OCI-LY1 (cell line): Measurements from ENCODE around the gene SLC23A2.

Experiments used
- H2AFZ ChIP-seq: fragments of 200-600 bp; sonication (generic), shearing (Covaris generic); 2 replicates; pipeline ENCODE4 v1.6.0; 2014; ENCODE audit warnings: antibody characterized with exemption, mild to moderate bottlenecking, low read length
- H3F3A ChIP-seq: fragments of 200-600 bp; sonication (generic), shearing (Covaris generic); 2 replicates; pipeline ENCODE4 v1.6.0; 2014; ENCODE audit warnings: mild to moderate bottlenecking, antibody characterized with exemption, low read length, moderate library complexity; ENCODE audit not compliant: insufficient read depth
- H3K27ac ChIP-seq: fragments of 200-600 bp; sonication (generic); 2 replicates; pipeline ENCODE4 v1.5.1; 2014; ENCODE audit warnings: low read length, mixed run types, mild to moderate bottlenecking, low read depth; ENCODE audit not compliant: poor library complexity, severe bottlenecking
- H3K27me3 ChIP-seq: fragments of 200-600 bp; sonication (generic); 2 replicates; pipeline ENCODE4 v1.6.0; 2014; ENCODE audit warnings: antibody characterized with exemption, mild to moderate bottlenecking, low read length, moderate library complexity; ENCODE audit not compliant: insufficient read depth
- H3K36me3 ChIP-seq: fragments of 200-600 bp; sonication (generic); 2 replicates; pipeline ENCODE4 v1.6.1; 2014; ENCODE audit warnings: mild to moderate bottlenecking, antibody characterized with exemption, low read length, moderate library complexity, mixed read lengths; ENCODE audit not compliant: insufficient read depth
- H3K4me1 ChIP-seq: fragments of 200-600 bp; sonication (generic); 2 replicates; pipeline ENCODE4 v1.5.1; 2014; ENCODE audit warnings: mild to moderate bottlenecking, low read length, moderate library complexity; ENCODE audit not compliant: insufficient read depth, severe bottlenecking
- H3K4me2 ChIP-seq: fragments of 200-600 bp; sonication (generic), shearing (Covaris generic); 2 replicates; pipeline ENCODE4 v1.6.1; 2014; ENCODE audit warnings: low read length
- H3K4me3 ChIP-seq: fragments of 200-600 bp; sonication (generic); 2 replicates; pipeline ENCODE4 v1.5.1; 2014; ENCODE audit warnings: low read length, low read depth, mild to moderate bottlenecking, mixed read lengths; ENCODE audit not compliant: poor library complexity, severe bottlenecking
- H3K79me2 ChIP-seq: fragments of 200-600 bp; shearing (Covaris generic); 2 replicates; pipeline ENCODE4 v1.6.1; 2016; ENCODE audit warnings: mixed run types, low read length, mixed read lengths; ENCODE audit not compliant: insufficient read depth
- H3K9ac ChIP-seq: fragments of 200-600 bp; sonication (generic), shearing (Covaris generic); 2 replicates; pipeline ENCODE4 v1.6.1; 2014; ENCODE audit warnings: mild to moderate bottlenecking, low read length, mixed read lengths
- H3K9me2 ChIP-seq: fragments of 200-600 bp; sonication (generic), shearing (Covaris generic); 2 replicates; pipeline ENCODE4 v1.6.1; 2014; ENCODE audit warnings: low read depth, mild to moderate bottlenecking, low read length, mixed read lengths
- H3K9me3 ChIP-seq: fragments of 200-600 bp; shearing (Covaris generic); 2 replicates; pipeline ENCODE4 v1.6.1; 2014; ENCODE audit warnings: low read length, mixed read lengths
- H4K20me1 ChIP-seq: fragments of 200-600 bp; sonication (generic), shearing (Covaris generic); 2 replicates; pipeline ENCODE4 v1.6.0; 2016; ENCODE audit warnings: mild to moderate bottlenecking, low read length; ENCODE audit not compliant: insufficient read depth
- EZH2 ChIP-seq: fragments of 200-600 bp; sonication (generic), shearing (Covaris generic); IDR thresholded peaks from 2 replicates; pipeline ENCODE4 v1.8.0; 2017; ENCODE audit warnings: borderline replicate concordance, mixed run types, mild to moderate bottlenecking, antibody characterized with exemption, low read length, moderate library complexity, mixed read lengths
- TF ChIP-seq, protein P1 (sequence below): fragments of 200-600 bp; sonication (generic), shearing (Covaris generic); IDR thresholded peaks from 2 replicates; pipeline ENCODE4 v1.5.1; 2017; ENCODE audit warnings: mild to moderate bottlenecking, antibody characterized with exemption, low read length, moderate library complexity, mixed read lengths

SLC23A2 gene

DNA sequence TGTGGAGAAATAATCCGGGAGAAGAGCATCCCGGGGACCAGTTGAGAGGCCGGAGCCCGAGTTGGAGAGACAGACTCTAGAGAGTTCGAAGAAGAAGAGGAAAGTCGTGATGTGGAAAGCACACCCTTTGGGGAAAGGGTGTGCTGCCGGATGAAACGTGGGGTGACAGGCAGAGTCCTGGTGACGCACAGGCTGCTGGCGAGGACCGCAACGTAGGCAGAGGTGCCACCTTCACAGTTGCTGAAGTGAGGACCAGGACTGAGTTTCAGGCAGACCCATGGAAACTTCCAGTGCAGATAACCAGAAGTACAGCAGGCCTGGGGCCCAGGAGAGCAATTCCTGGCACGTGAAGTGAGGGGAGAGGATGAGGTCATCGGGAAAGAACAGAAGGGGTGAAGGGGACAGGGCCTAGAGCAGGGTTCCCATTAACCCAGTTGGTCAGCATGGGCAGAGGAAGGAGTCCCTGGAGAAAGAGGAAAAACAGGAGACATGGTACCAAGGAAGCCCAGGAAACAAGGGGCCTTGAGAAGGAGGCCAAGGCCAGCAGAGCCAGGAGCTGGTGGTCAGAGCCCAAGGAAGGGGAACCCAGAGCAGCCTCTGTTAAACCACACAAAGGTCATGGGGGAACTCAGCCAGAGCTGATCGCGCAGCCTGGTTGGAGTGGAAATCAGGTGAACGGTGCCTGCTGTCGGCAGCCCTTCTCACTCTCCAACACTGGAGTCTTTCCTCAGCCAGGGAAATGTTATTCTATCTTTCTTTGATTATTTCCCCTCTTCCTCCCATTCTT lies 195.5 kb downstream of the SLC23A2 start:
- Histone ChIP-seq H3K4me3 (no peak overlapping the region), H4K20me1 (no peaks in the 10 kb centered on the region), H2AFZ (no peak overlapping the region), H3K4me2 (no peak overlapping the region), H3K4me1 (peaks cover 16% of the 10 kb centered on the region), H3K9ac (no peak overlapping the region), H3K27ac (no peak overlapping the region), H3K79me2 (peaks cover 34% of the 10 kb centered on the region), H3K27me3 (no peaks in the 10 kb centered on the region), H3K9me3 (no peaks in the 10 kb centered on the region), H3F3A (no peaks in the 10 kb centered on the region), H3K36me3 (peaks cover 90% of the 10 kb centered on the region), H3K9me2 (no peaks in the 10 kb centered on the region)
- no peak for TF ChIP-seq EZH2
- TF ChIP-seq, protein P1, sequence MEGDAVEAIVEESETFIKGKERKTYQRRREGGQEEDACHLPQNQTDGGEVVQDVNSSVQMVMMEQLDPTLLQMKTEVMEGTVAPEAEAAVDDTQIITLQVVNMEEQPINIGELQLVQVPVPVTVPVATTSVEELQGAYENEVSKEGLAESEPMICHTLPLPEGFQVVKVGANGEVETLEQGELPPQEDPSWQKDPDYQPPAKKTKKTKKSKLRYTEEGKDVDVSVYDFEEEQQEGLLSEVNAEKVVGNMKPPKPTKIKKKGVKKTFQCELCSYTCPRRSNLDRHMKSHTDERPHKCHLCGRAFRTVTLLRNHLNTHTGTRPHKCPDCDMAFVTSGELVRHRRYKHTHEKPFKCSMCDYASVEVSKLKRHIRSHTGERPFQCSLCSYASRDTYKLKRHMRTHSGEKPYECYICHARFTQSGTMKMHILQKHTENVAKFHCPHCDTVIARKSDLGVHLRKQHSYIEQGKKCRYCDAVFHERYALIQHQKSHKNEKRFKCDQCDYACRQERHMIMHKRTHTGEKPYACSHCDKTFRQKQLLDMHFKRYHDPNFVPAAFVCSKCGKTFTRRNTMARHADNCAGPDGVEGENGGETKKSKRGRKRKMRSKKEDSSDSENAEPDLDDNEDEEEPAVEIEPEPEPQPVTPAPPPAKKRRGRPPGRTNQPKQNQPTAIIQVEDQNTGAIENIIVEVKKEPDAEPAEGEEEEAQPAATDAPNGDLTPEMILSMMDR = no peak

DNA sequence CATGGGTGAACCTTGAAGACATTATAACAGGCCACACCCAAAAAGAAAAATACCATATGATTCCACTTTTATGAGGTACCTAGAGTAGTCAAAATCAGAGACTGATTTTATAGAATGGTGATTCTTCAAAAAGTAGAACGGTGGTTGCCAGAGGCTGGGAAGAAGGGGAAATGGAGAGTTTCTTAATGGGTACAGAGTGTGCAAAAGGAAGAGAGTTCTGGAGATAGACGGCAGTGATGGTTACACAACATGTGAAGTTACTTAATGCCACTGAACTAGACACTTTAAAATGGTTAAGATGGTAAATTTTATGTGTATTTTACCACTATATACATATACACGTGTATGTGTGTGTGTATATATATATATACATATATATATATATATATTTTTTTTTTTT lies 198.8 kb downstream of the SLC23A2 start:
- Histone ChIP-seq H3F3A (no peaks in the 10 kb centered on the region; the same call in 1 of the 2 replicates), H3K4me3 (no peak overlapping the region), H3K4me1 (no peaks in the 10 kb centered on the region), H3K9me3 (no peaks in the 10 kb centered on the region), H4K20me1 (no peaks in the 10 kb centered on the region), H3K36me3 (peaks cover 90% of the 10 kb centered on the region), H3K9me2 (no peaks in the 10 kb centered on the region), H3K27me3 (no peaks in the 10 kb centered on the region), H3K9ac (no peak overlapping the region), H2AFZ (no peak overlapping the region), H3K4me2 (no peak overlapping the region), H3K27ac (no peak overlapping the region), H3K79me2 (peaks cover 20% of the 10 kb centered on the region)
- no peak for TF ChIP-seq EZH2
- TF ChIP-seq, protein P1 = no peak
